Measurements from ENCODE around the gene LRRC74A. TPM values are rescaled to one million over a fixed set of nuclear protein-coding genes. Genes with fewer than 3 reads are reported as not detected.

The LRRC74A gene
- total RNA-seq, 4 donors from 2014 or later, result not detected

DNA sequence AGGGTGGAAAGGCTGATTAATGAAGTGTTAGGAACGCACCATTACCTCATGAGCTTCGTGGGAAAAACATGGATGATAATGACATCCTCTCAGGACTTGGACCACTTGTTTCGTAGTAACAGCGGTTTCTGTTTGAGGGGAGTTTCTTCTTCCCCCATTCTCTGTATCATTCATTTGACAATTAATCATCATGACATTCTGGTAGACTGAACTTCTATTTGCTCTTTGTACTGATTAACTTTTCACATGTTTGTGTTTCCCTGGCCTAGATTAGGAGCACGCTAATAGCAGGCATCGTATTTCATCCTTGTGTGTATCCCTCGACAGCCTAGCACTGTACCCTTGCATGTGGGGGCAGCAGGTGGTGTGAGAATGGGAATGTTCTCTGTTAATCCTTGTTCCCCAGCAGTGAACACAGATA, 8.0 kb downstream of the LRRC74A start:
- 63 to 72% methylated on average over 7 of the region's 7 CpGs for WGBS, 2 donors
- DNase-seq (ENCODE audit: low spot score in 2 of 2), result no peak
- intact Hi-C loops (cut with DNase I; ENCODE audit: low total_unique reads), result no loop called here
- TF ChIP-seq CTCF (IDR thresholded peaks at IDR 0.05) (no peak), POLR2A (IDR thresholded peaks at IDR 0.05) (no peak)
- H3K4me3 ChIP-seq (ENCODE audit: low read depth, poor library complexity, severe bottlenecking), result no peak overlapping the region

DNA sequence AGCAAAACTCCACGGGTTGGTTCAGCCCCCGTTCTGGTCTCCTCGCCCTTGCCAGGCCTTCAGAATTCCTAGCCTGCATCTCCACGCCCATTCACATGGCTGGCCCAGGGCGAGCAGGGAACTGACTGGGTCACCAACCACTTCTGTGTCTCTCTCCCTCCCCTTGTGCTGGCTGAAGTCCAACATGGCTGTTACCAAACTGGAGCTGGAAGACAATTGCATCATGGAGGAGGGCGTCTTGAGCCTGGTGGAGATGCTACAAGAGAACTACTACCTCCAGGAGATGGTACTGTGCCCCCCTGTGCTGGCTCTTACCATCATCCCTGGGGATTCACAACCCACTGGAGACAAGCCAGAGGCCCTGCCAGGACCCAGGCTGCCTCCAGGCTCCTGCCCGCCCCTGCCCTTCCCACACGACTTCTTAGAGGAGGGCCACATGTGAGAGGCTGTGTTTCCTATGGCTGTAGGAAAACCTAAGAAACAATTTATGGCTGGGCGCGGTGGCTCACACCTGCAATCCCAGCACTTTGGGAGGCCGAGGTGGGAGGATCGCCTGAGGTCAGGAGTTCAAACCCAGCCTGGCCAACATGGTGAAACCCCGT, 9.9 kb downstream of the LRRC74A start:
- intact Hi-C loops (cut with DNase I; ENCODE audit: low total_unique reads), result no loop called here
- DNase-seq (ENCODE audit: low spot score in 2 of 2), result peak in 1 of 2 donors; percentile 84
- 70 to 75% methylated on average over 13 of the region's 13 CpGs for WGBS, 2 donors
- no peak overlapping the region for H3K4me3 ChIP-seq (ENCODE audit: low read depth, poor library complexity, severe bottlenecking)
- TF ChIP-seq CTCF (IDR thresholded peaks at IDR 0.05), result no peak
- TF ChIP-seq POLR2A (IDR thresholded peaks at IDR 0.05), result no peak

DNA sequence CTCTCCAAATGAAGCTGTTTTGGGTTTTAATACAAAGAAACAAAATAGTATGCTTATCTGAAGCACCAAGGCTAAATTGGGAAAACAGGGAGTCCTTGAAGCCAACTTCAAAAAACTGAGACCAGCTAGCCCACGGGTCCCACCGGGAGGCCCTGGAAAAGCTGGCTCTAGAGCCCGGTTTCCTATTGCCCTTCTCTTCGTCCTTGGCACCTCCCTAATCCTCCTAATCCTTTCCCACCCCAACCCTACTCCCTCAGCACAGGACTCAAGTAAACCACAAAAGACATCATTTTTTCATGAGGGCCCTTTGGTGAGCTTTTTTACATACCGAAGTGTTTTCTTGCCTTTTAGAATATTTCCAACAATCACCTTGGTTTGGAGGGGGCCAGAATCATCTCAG, 11.3 kb downstream of the LRRC74A start:
- intact Hi-C loops (cut with DNase I; ENCODE audit: low total_unique reads), result no loop called here
- TF ChIP-seq CTCF (IDR thresholded peaks at IDR 0.05), result no peak
- TF ChIP-seq POLR2A (IDR thresholded peaks at IDR 0.05), result no peak
- no peak for DNase-seq (ENCODE audit: low spot score in 2 of 2)
- 59 to 61% methylated on average over 5 of the region's 5 CpGs for WGBS, 2 donors
- H3K4me3 ChIP-seq (ENCODE audit: low read depth, poor library complexity, severe bottlenecking), result no peak overlapping the region

- H3K4me3 ChIP-seq (ENCODE audit: low read depth, poor library complexity, severe bottlenecking), result no peak overlapping the region
- intact Hi-C loops (cut with DNase I; ENCODE audit: low total_unique reads), result no loop called here
- no peak for DNase-seq (ENCODE audit: low spot score in 2 of 2)
- no peak for TF ChIP-seq CTCF (IDR thresholded peaks at IDR 0.05)
- TF ChIP-seq POLR2A (IDR thresholded peaks at IDR 0.05), result no peak
Measured at GRCh38 chr14:76842414-76842813, 16.2 kb downstream of the LRRC74A start.

DNA sequence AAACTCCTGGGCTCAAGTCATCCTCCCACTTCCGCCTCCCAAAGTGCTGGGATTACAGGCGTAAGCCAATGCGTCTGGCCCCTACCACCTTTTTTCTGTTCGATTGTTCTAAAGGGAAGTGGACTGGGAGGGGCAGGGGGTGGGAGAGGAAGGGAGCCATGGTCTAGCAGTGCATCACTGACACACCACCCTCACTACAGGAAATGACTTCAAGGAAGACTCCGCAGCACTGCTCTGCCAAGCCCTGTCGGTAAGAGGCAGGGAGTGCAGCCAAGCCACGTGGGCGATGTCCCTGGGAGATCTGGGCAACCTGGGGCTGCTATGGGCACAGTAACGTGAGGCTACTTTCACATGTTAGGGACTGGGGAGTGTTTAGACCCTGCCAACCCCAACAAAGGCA, 18.0 kb downstream of the LRRC74A start:
- 40 to 48% methylated on average over 9 of the region's 9 CpGs for WGBS, 2 donors
- peak; percentile 38 to 90 for DNase-seq (ENCODE audit: low spot score in 2 of 2)
- TF ChIP-seq POLR2A (IDR thresholded peaks at IDR 0.05) (no peak), CTCF (IDR thresholded peaks at IDR 0.05) (no peak)

More for the DNA sequence above, 18.0 kb downstream of the LRRC74A start:
- intact Hi-C loops (cut with DNase I; ENCODE audit: low total_unique reads), result no loop called here
- no peak overlapping the region for H3K4me3 ChIP-seq (ENCODE audit: low read depth, poor library complexity, severe bottlenecking)

All from lower leg skin (tissue), 4 donors.